ENCODE data around the gene AUNIP.
A peak's percentile ranks its signal among the peaks of the same experiment; 100 is the strongest.

AUNIP gene, protein sequence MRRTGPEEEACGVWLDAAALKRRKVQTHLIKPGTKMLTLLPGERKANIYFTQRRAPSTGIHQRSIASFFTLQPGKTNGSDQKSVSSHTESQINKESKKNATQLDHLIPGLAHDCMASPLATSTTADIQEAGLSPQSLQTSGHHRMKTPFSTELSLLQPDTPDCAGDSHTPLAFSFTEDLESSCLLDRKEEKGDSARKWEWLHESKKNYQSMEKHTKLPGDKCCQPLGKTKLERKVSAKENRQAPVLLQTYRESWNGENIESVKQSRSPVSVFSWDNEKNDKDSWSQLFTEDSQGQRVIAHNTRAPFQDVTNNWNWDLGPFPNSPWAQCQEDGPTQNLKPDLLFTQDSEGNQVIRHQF

DNA sequence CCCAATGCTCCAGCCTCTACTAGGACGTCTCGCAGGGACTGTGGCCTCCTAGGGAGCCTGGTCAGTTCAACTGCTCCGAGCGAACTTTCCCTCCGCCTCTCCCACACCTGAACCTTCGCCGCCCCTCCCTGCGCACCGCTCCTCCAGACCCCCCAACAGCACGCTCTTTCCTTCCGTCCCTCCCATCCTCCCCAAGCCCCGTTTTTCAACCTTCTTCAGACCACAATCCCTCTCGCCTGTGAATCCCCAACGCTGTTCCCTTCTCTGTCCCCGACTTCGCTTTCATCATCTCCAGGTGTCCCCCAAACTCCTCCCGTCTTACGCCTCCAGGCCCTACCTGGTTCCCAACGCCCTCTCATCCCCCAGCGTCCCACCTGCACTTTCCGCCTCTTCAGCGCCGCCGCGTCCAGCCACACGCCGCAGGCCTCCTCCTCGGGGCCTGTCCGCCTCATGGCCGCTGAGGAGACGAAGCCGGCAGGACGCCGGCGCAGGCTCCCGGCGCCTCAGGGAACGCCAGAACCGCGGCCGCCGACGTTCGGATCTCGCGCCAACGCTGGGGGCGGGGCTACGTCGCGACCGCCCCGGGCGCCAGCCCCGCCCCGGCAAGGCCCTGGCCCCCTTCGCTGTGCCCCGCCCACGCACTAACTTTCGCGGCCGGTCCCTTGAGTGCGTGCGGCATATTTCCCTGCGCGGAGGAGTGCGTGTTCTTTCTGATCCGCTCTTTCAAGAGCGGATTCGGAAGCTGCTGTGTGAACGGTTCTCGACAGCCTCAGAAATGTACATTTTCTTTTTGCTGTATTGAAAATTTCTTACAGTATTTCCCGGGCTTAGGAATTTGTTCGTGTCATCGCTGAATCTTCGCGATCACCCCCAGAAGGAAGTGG, at the start of gene AUNIP:
AUNIP (minus strand) TSS at position 552 of the 884 bp plus-strand sequence; CDS start at position 452, 100 bp downstream.
- peak; percentile 87 for DNase-seq (ENCODE audit: low read depth)
- peak within 1 kb of the TSS; percentile 78 for H3K4me3 ChIP-seq (ENCODE audit: low read length)
- TF ChIP-seq, protein P1, sequence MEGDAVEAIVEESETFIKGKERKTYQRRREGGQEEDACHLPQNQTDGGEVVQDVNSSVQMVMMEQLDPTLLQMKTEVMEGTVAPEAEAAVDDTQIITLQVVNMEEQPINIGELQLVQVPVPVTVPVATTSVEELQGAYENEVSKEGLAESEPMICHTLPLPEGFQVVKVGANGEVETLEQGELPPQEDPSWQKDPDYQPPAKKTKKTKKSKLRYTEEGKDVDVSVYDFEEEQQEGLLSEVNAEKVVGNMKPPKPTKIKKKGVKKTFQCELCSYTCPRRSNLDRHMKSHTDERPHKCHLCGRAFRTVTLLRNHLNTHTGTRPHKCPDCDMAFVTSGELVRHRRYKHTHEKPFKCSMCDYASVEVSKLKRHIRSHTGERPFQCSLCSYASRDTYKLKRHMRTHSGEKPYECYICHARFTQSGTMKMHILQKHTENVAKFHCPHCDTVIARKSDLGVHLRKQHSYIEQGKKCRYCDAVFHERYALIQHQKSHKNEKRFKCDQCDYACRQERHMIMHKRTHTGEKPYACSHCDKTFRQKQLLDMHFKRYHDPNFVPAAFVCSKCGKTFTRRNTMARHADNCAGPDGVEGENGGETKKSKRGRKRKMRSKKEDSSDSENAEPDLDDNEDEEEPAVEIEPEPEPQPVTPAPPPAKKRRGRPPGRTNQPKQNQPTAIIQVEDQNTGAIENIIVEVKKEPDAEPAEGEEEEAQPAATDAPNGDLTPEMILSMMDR (conservative IDR thresholded peaks at IDR 0.05; ENCODE audit: low read length): no peak

DNA sequence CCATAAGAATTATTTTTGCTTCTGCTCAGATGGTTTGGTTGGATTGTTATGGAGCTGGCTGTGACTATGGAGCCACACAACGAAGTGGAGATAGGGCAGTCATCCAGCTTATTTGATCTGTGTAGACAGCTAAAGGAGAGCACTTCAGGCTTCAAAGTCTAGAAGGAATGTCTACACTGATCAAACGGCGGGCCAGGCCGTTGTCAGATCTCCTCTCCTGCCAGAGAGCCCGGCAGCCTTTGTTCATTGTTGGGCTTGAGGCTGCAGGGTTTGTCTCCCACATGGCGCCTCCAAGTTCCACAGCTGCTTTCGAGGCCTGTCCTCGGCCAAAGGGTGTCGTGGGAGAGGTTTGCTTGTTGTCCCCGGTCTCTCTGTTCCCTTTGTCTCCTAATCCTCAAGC, 49.8 kb upstream of the AUNIP start:
- TF ChIP-seq, protein P1 (conservative IDR thresholded peaks at IDR 0.05; ENCODE audit: low read length): no peak
- DNase-seq (ENCODE audit: low read depth): no peak
- no peak overlapping the region for H3K4me3 ChIP-seq (ENCODE audit: low read length)

DNA sequence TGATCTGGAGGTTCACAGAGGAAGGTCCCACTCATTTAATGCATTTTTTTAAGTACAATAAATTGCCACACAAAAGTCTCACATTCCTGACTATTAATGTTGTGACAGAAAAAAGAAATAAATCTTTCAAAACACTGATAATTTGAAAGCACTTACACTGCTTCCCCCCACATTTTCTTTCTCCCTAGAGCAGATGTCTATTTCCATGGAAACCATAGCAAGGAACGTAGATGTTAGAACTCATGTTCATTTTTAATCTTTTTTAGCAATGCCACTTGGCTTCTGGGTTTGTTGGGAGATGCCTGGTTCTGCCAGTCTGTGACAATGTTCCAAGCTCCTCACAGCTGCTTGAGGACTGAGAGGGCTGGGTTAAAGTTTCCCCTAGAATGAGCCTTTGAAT, 48.9 kb upstream of the AUNIP start:
- no peak for DNase-seq (ENCODE audit: low read depth)
- TF ChIP-seq, protein P1 (conservative IDR thresholded peaks at IDR 0.05; ENCODE audit: low read length): no peak
- no peak overlapping the region for H3K4me3 ChIP-seq (ENCODE audit: low read length)

DNA sequence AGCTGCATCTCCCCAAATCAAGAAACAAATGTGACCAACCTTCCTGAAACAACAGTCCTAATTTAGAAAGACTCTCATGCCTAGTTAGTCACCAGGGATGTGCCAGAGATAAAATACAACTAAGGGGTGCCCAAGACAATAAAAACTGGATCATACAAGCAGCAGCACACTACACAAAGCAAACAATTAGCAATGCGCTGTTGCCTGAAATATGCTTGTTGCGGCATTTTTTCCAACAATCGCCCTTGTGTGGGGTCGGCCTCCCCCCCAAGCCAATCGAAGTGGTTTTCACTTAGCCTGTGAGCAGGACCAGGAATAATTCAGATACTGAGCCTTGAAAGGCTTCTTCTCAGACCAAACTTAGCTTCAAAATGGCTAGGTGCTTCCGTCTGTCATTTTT, 48.3 kb upstream of the AUNIP start:
- no peak overlapping the region for H3K4me3 ChIP-seq (ENCODE audit: low read length)
- TF ChIP-seq, protein P1 (conservative IDR thresholded peaks at IDR 0.05; ENCODE audit: low read length): no peak
- DNase-seq (ENCODE audit: low read depth): no peak

DNA sequence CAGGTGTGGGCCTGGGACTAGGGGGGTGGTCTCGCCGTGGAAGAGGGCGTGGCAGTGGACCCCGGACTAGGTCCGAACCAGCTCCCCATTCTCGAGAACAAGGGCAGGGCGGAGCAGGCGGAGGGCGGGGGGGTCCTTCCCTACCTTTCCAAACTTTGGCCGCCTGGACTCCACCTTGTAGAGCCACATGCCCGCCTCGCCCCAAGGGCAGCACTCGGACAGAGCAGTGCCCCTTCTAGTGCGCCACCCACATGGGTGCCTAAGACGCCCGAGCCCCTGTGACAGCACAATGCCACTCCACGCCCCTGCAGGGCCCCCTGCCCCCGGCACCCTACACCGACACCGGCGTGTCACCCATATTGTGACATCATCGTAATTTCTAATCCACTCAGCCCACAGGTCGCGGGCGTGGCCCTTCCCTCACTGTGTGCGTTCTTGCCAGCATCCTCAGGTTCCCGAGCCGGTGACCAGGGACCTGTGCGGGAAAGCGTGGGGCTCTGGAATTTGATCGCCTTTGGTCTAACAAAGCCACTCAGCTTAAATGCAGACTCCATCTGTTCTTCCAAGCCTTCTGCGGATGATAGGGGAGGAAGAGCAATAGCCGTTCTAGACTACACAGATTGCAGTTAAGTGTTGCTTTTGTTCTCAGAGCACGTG, 47.5 kb upstream of the AUNIP start:
- TF ChIP-seq, protein P1 (conservative IDR thresholded peaks at IDR 0.05; ENCODE audit: low read length): no peak
- peak overlapping the region; percentile 63 for H3K4me3 ChIP-seq (ENCODE audit: low read length)
- DNase-seq (ENCODE audit: low read depth): no peak

DNA sequence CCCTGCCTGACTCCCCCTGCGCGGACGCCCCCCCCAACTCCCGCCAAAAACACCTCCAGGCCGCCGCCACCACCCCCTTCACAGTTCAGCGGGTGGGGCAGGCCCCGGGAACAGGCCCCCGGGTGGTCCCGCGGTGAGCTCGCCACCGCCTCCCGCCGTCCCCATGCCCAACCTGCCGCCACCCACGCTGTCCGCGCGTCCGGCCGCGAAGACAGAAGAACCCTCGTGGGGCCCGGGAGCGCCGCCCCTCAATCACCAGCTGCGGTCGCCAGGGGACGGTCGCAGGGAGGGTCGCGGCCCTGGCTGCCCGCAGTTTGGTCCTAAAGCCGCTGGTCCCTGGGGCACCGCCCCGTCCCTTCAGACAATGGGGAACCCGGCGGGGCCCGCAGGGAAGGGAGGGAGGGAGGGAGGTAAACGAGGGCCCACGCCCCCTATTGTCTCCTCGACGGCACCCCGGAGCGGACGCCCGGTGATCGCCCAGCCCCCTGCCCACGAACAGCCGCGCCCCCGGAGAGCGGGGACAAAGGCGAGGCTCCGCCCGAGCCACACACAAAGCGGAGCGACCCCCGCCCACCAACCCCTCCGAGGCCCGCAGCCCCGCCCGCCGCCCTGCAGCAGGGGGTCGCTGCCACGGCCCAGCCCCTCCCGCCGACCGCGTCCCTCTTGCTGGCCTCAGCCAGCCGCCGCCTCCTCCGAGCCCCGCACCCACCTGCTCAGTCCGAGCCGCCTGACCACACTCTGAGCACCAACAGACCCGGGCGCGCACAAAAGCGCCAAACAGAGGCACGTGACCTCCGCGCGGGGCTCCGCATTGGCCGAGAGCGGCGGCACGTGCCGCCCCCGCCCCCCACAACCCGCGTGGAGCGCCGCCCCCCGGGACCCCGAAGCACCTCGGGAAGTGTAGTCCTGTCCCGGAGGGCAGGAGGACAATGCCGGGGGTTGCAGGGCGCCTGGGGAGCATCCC, 46.7 kb upstream of the AUNIP start, which contains the start of gene STMN1:
STMN1 (minus strand) TSS at position 740 of the 964 bp plus-strand sequence. CDS start 1,743 bp downstream, outside the sequence.
- peak; percentile 82 for DNase-seq (ENCODE audit: low read depth)
- TF ChIP-seq, protein P1 (conservative IDR thresholded peaks at IDR 0.05; ENCODE audit: low read length): no peak
- H3K4me3 ChIP-seq (ENCODE audit: low read length): peak within 1 kb of the TSS; percentile 63
